Transverse colon (tissue), 4 donors: ENCODE measurements around the gene RNF38. TPM values are rescaled to one million over a fixed set of nuclear protein-coding genes. Genes with fewer than 3 reads are reported as not detected.

ENCODE experiments used
- DNase-seq: peaks from one replicate; pipeline ENCODE4 v3.0.0-alpha.2; 2019
- H3K27ac ChIP-seq, 4 donors: fragments of 200-600 bp; sonication (generic); 2 replicates each; pipeline ENCODE4 v1.5.1; 2016 to 2018; ENCODE audit warnings: inconsistent platforms in 4 of 4
- H3K27me3 ChIP-seq: fragments of 200-600 bp; sonication (generic); 2 replicates; pipeline ENCODE4 v1.5.1; 2017; ENCODE audit warnings: inconsistent platforms
- H3K36me3 ChIP-seq, 4 donors: fragments of 200-600 bp; sonication (generic); 2 replicates each; pipeline ENCODE4 v1.5.1; 2017 to 2019; ENCODE audit warnings: inconsistent platforms in 4 of 4
- H3K4me1 ChIP-seq, 4 donors: fragments of 200-600 bp; sonication (generic); 2 replicates each; pipeline ENCODE4 v1.5.1; 2017 to 2020; ENCODE audit warnings: inconsistent platforms in 4 of 4
- H3K4me3 ChIP-seq, 4 donors: fragments of 200-600 bp; sonication (generic); 1 replicate in 1 of 4; 2 replicates in 3 of 4; pipeline versions ENCODE4 v1.5.1 to v1.6.1; 2017 to 2019; ENCODE audit warnings: inconsistent platforms in 4 of 4
- H3K9me3 ChIP-seq, 2 donors: fragments of 200-600 bp; sonication (generic); 2 replicates each; pipeline ENCODE4 v1.5.1; 2017 to 2019; ENCODE audit warnings: inconsistent platforms in 2 of 2
- CTCF ChIP-seq, 5 experiments: fragments of 200-600 bp in 3 of 5; fragments of 450-650 bp in 2 of 5; sonication (generic) in 3 of 5; IDR thresholded peaks; 1 replicate in 2 of 5; 2 replicates in 3 of 5; pipeline ENCODE4 v1.5.1; 2016 to 2017; ENCODE audit warnings: antibody characterized with exemption in 5 of 5, inconsistent platforms in 3 of 5, mild to moderate bottlenecking in 2 of 5, moderate library complexity in 1 of 5
- EP300 ChIP-seq: sonication (generic); formaldehyde crosslinking; IDR thresholded peaks from one replicate; pipeline ENCODE4 v1.6.1; 2017; ENCODE audit warnings: antibody characterized with exemption, low read depth
- POLR2A ChIP-seq: fragments of 450-650 bp; IDR thresholded peaks from one replicate; pipeline ENCODE4 v1.6.1; 2016; ENCODE audit warnings: antibody characterized with exemption, mild to moderate bottlenecking, moderate library complexity
- POLR2AphosphoS5 ChIP-seq, 3 donors: sonication (generic); formaldehyde crosslinking; IDR thresholded peaks; one replicate each; pipeline ENCODE4 v1.6.1; 2016; ENCODE audit warnings: antibody characterized with exemption in 3 of 3
- WGBS, 2 donors: methylation state at CpG; one replicate each; pipeline ENCODE4 v1.1.5; 2018; ENCODE audit warnings: low coverage in 1 of 2; 5-methylcytosine and 5-hydroxymethylcytosine counted together
- in situ Hi-C, 4 donors: fragments of 200-750 bp; cut with MboI; loops; one replicate each; pipeline versions ENCODE4 v1.15.0 to v1.15.1; 2017; ENCODE audit warnings: low sequenced_read_pairs in 3 of 4, low pct_ligation_motif_present in 1 of 4, low pct_unique_long_range_greater_than_20kb in 1 of 4
- intact Hi-C: fragments of 100-400 bp; cut with DNase I; formaldehyde crosslinking; loops from one replicate; pipeline ENCODE4 v1.15.1; 2023; ENCODE audit warnings: low total_unique reads
- total RNA-seq, 4 donors: library from RNA; depleted of rRNA; stranded (reverse); fragments of >200 nt; gene quantifications; one replicate each; pipeline ENCODE4 v1.1.0, GENCODE V29; 2016

RNF38 gene
- total RNA-seq, 4 donors from 2014 or later: 13.8 to 86.8 (median 25.1) TPM

- no peaks in the 10 kb centered on the region for H3K36me3 ChIP-seq
- no peak overlapping the region for H3K4me3 ChIP-seq
- peaks cover 4 to 43% (median 35%) of the 10 kb centered on the region in 4 donors for H3K4me1 ChIP-seq
- 48 to 61% methylated on average over 4 to 5 of the region's 5 CpGs for WGBS, 2 donors
- in situ Hi-C loops (loop anchor here in 1 of 4 donors (10.0 kb wide), 1 partner anchor 76 kb away; no protein-coding TSS in a partner anchor), intact Hi-C loops (no loop called here)
- DNase-seq: no peak
- no peaks in the 10 kb centered on the region for H3K9me3 ChIP-seq
- H3K27me3 ChIP-seq: no peaks in the 10 kb centered on the region
- no peak for TF ChIP-seq POLR2A
- no peak for TF ChIP-seq POLR2AphosphoS5 (IDR thresholded peaks at IDR 0.05)
- no peak for TF ChIP-seq CTCF (IDR thresholded peaks at IDR 0.05)
- no peak for TF ChIP-seq EP300
- H3K27ac ChIP-seq: peak overlapping the region; percentile 73 to 90 (median 82)
Observed at GRCh38 chr9:36320466-36320865, 79.6 kb downstream of the RNF38 start.

- peaks cover 4 to 43% (median 35%) of the 10 kb centered on the region in 4 donors for H3K4me1 ChIP-seq
- no peaks in the 10 kb centered on the region for H3K9me3 ChIP-seq
- no peaks in the 10 kb centered on the region for H3K36me3 ChIP-seq
- no peaks in the 10 kb centered on the region for H3K27me3 ChIP-seq
- no peak for TF ChIP-seq CTCF (IDR thresholded peaks at IDR 0.05)
- TF ChIP-seq POLR2A: no peak
- TF ChIP-seq POLR2AphosphoS5 (IDR thresholded peaks at IDR 0.05): peak in 1 of 3 donors; percentile 23
- no peak for TF ChIP-seq EP300
- H3K4me3 ChIP-seq: no peak overlapping the region
- 32 to 52% methylated on average over 6 of the region's 6 CpGs for WGBS, 2 donors
- intact Hi-C loops: no loop called here
- in situ Hi-C loops: loop anchor here in 1 of 4 donors (10.0 kb wide), 1 partner anchor 75 kb away; no protein-coding TSS in a partner anchor
- H3K27ac ChIP-seq: peak overlapping the region; percentile 73 to 90 (median 82)
- peak; percentile 66 for DNase-seq
Observed at GRCh38 chr9:36319806-36320205, 80.3 kb downstream of the RNF38 start.

DNA sequence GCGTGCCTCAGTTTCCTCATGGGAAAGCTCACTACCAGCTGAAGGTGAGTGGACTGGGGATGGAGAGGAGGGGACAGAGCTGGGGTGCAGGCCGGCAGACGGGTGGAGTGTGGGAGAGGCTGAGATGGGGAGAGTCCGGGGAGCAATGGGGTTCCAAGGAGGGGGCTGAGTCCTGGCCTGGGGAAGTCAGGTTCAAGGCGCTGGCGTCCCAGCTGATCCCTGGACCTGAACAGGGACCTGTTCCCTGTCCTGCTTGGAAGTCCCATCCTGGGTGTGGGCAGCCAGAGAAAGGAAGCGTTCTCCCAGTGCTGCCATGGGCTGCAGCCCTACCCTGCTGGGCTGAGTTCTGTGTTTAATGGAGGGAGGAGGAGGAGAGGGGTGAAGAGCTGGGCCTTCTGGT lies 80.9 kb downstream of the RNF38 start:
- DNase-seq: no peak
- Histone ChIP-seq H3K27ac (peak overlapping the region; percentile 73 to 90 (median 82)), H3K4me3 (no peak overlapping the region), H3K4me1 (peaks cover 4 to 43% (median 35%) of the 10 kb centered on the region in 4 donors), H3K36me3 (no peaks in the 10 kb centered on the region), H3K27me3 (no peaks in the 10 kb centered on the region), H3K9me3 (no peaks in the 10 kb centered on the region)
- TF ChIP-seq CTCF (IDR thresholded peaks at IDR 0.05) (no peak), POLR2A (no peak), EP300 (no peak), POLR2AphosphoS5 (IDR thresholded peaks at IDR 0.05) (no peak)
- in situ Hi-C loops: no loop called here
- 40 to 65% methylated on average over 1 to 7 of the region's 7 CpGs for WGBS, 2 donors
- intact Hi-C loops: no loop called here

DNA sequence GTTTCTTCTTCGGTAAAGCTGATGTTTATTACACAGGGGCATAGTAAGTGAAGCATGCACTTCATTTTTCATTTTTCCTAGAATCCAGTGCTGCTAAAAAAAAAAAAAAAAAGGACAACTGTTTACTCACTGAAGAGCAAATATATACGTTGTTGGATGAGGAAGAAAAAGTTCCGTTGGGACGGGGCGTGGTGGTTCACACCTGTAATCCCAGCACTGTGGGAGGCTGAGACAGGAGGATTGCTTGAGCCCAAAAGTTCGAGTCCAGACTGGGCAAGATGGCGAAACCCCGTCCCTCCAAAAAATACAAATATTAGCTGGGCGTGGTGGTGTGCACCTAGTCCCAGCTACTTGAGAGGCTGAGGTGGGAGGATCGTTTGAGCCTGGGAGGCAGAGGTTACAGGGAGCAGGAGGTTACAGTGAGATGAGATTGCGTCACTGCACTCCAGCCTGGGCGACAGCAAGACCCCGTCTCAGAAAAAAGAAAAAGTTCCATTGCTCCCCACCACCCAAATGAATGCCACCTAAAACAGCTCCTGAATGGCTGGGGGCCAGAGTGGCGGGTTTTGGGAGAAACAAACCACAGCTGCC lies 81.8 kb downstream of the RNF38 start:
- DNase-seq: peak; percentile 64

More for the DNA sequence above, 81.8 kb downstream of the RNF38 start:
- TF ChIP-seq CTCF (IDR thresholded peaks at IDR 0.05) (no peak), POLR2AphosphoS5 (IDR thresholded peaks at IDR 0.05) (peak in 2 of 3 donors; percentile 2 to 3), POLR2A (no peak)
- intact Hi-C loops: no loop called here
- no peak overlapping the region for H3K4me3 ChIP-seq
- peak overlapping the region; percentile 73 to 90 (median 82) for H3K27ac ChIP-seq
- H3K36me3 ChIP-seq: no peaks in the 10 kb centered on the region
- H3K4me1 ChIP-seq: peaks cover 4 to 43% (median 35%) of the 10 kb centered on the region in 4 donors
- WGBS, 2 donors: 62 to 63% methylated on average over 13 to 14 of the region's 14 CpGs
- H3K9me3 ChIP-seq: no peaks in the 10 kb centered on the region
- in situ Hi-C loops: no loop called here
- no peaks in the 10 kb centered on the region for H3K27me3 ChIP-seq
